ENCODE measurements around the gene GALNT12.

DNA sequence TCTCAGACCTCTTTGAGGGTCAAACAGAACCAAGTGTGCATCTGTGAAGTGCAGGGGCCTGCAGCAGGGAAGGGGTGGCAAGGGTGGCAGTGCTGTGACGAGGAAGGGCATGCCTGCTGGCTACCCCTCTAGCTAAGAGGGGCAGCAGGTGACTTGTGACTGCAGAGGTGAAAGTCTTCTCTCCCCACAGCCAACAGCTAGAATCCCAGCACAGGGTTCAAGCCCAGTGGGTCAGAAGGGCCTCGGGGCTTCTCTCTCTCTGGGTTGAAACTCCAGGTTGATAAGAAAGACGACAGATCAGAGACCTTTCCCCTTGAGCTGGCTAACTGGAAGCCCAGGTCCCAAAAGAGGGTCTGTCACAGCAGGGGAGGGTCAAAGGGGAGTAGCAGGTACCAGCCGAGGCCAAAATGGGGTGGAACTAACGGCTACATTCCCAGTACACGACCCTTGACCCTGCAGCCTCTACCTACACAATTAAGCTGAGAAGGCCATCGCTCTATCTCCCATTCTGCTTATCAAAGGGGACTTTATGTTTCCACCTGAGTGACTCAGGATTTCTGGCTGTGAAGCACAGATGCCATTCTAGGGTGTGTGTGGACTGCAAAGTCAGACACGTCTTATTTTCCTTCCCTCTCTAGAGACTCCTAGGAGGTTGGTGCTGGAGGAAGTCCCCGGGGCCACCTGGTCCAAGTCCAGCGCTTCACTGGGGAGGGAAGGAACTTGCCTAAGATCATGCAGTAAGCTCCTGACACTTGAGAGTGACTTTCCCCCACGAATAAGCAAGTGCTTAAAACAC lies 25.7 kb upstream of the GALNT12 start:
- TF ChIP-seq, protein P1, sequence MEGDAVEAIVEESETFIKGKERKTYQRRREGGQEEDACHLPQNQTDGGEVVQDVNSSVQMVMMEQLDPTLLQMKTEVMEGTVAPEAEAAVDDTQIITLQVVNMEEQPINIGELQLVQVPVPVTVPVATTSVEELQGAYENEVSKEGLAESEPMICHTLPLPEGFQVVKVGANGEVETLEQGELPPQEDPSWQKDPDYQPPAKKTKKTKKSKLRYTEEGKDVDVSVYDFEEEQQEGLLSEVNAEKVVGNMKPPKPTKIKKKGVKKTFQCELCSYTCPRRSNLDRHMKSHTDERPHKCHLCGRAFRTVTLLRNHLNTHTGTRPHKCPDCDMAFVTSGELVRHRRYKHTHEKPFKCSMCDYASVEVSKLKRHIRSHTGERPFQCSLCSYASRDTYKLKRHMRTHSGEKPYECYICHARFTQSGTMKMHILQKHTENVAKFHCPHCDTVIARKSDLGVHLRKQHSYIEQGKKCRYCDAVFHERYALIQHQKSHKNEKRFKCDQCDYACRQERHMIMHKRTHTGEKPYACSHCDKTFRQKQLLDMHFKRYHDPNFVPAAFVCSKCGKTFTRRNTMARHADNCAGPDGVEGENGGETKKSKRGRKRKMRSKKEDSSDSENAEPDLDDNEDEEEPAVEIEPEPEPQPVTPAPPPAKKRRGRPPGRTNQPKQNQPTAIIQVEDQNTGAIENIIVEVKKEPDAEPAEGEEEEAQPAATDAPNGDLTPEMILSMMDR (IDR thresholded peaks at IDR 0.05; ENCODE audit: low read depth, low read length): no peak
- no peak for TF ChIP-seq EZH2phosphoT487 (IDR thresholded peaks at IDR 0.05; ENCODE audit: low read depth)
